Hypothalamus (tissue), 51 donors: ENCODE measurements around the gene SLC6A1.
A peak's percentile ranks its signal among the peaks of the same experiment; 100 is the strongest.

Source experiments
- DNase-seq, 51 donors: peaks; one replicate each; lab custom pipeline; 2025; lab: John Stamatoyannopoulos, UW

SLC6A1 gene

DNA sequence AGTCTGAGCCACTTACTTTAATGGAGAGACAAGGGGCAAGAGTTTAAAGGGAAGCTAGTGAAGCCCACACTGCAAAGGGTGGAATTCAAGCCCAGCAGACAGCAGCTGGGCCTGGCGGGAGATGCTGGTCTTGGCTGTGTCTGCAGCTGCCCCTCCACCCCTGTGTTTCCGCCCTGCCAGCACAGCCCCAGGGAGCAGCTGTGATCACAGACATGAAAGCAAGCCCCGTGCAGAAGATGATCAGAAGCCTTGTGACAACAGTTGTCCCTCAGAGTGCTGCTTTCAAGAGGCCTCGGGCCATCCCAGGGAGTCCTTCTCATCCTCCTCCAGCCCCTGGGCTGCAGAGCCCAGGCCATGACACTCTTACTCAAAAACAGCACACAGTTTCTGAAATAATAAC, 24.1 kb upstream of the SLC6A1 start:
- DNase-seq = peak in 31 of 51 donors; percentile 9 to 74 (median 48)

DNA sequence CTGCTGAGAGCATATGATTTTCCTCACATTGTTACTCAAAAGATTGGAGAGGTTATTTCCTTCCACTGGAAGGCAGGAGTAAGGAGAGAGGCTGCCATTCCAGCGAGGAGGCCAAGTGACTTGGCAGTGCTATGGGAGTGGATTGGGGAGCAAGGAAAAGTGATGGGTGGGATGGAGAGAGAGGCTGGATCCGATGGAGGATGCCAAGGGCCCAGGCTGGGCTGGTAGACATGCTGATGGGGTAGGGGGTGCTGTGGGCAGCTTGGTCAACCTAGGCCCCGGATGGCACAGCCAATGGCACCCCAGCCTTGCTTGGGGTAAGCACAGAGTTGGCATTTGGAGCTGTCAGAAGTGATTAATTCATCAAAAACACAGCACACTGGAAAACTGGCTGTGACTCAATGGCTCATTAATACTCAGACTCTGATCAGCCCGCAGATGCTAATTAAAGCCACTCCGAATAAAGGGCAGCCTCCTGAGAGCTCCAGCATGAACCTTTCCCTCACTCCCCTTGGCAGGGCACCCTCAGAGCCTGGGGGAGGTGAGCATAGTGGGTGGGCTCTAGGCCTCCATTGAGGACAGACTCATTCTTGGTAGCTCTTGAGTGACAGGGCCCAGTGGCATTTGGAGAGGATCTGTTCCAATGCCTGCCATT, 22.1 kb upstream of the SLC6A1 start:
- DNase-seq = peak in 1 of 51 donors; percentile 20

DNA sequence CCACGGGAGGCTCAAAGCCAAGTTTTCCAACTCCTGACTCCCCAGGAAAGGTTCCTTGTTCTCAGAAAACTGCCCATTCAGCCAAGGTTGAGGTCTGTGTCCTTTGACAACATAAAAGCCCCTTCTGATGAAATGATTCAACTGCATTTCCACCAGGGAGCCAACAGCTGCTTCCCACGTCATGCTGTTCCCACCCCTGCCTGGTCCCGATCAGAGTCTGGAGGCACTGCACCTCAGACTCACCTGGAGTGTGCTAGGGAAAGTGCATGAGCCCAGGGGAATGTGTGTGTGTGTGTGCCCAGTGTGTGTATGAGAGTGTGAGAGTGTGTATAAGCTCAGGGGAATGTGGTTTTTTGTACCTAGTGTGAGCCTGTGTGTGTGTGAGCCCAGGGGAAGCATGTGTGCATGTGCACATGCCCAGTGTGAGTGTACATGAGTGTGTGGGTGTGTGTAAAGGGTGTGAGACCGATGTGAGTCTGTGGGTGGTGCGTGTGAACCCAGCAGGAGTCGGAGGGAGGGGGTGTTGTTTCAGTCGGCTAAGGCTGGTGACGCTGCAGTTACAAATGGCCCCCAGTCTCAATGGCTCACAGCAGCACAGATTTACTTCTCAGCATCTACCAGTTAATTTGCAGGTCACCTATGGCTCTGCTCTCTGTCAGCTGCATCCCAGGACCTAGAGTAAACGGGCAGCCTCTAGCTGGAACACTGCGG, 20.3 kb upstream of the SLC6A1 start:
- peak in 2 of 51 donors; percentile 39 to 51 for DNase-seq

DNA sequence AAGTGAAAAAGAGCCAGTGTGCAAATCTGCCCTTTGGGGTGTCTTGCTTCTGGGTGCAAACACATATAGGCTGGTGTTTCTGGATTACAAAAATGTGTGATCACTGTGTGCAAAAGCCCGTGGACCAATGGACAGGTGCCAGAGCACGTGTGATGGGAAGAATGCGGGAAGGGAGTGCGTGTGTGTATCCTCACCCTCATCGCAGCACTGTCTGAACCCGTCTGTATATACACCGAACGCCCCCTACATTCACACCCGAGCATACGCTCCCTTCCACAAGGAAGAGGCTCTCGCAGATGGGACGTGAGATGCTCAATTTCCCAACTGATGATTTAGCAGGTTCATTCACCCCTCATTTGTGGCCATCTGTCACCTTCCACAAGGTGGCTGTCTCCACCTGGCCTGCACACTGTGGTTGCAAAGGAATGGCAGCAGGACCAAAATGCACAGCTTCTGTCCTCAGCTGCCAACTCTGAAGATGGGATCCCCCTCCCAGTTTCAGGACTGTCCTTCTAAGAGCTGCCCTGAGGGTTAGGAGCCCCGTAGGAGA, 19.4 kb upstream of the SLC6A1 start:
- no peak for DNase-seq

DNA sequence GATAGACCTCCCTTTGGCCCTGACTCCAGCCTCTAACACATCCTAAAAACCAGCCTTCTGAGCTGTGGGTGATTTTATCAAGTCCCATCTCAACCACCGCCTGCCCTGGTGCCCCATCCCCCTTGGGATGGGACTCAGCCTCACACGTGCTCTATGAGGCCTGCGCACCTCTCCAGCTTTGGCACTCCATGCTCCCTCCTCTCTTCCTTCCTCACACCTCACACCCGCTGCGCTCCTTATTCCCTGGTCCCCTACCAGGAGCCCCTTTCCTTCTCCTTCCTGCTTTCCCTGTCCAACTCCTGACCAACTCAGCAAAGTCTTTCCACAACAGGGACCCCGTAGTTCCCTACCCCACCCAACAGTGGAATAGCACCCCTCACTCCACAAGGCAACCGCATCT, 18.4 kb upstream of the SLC6A1 start:
- DNase-seq = no peak

DNA sequence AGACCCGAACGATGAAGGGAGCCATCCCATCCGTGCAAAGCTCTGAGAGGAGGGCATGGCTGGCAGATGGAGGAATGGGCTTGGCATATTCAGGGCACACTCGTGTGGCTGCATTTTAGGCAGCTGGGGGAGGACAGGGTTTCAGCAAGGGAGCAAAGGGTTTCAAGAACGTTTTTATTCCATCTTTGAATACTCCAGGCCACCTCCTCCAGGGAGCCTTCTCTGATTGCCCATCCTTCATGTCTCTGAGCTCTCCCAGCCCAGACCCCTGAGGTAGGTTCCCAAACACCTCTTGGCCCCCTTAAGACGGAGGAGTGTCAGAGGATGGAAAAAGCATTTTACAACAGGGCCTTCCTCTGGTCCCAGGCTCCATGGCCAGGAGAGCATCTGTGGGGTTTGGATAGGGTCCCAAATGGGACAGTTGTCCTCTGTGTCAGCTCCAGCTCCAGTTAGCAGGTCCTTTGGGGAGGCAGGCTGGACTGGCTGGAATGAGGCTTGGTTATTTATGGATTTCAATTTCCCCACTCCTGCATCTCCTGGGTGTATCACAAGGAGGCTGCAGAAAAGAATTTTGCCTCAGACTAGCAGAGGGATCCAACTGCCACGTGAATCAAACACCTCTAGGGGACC, 17.7 kb upstream of the SLC6A1 start:
- peak in 2 of 51 donors; percentile 18 to 25 for DNase-seq

DNA sequence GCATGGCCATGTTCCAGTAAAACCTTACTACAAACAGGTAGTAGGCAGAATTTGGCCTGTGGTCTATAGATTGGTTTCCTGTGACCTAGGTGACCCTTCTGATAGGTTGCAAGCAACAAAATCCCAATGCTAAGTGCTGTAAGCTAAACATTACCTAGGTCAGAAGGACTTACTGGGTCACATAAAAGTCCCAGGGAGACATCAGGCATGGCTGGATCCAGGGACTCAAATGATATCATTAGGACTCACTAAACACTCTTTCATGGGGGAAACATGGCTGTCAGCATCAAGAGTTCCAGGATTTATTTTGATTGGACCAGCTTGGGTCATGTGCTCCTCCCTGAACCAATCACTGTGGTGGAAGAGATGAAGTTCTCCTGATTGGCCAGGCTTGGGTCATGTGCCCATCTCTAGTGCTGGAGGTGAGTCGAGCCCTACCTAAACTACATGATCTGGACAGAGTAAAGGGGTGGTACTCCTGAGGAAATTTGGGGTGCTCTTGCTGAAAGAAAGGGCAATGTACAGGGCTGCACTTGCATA, 16.8 kb upstream of the SLC6A1 start:
- DNase-seq = no peak

DNA sequence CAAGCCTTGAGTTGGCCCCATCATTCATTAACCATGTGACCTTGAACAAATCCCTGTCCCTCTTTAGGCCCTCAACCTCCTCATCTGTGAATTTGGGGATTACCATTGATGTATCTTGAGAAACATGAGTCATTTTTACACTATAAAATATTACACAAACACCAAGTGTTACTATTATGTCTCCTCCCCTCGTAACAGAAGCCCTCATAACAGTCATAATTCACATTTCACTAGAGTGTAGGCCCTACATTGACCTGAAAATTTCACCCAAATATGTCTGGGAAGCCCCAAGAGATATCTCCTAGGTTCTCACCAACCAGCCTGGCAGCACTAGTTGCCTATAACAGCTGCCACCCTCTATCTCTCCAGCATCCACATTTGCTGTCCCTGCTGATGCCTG, 15.8 kb upstream of the SLC6A1 start:
- no peak for DNase-seq

DNA sequence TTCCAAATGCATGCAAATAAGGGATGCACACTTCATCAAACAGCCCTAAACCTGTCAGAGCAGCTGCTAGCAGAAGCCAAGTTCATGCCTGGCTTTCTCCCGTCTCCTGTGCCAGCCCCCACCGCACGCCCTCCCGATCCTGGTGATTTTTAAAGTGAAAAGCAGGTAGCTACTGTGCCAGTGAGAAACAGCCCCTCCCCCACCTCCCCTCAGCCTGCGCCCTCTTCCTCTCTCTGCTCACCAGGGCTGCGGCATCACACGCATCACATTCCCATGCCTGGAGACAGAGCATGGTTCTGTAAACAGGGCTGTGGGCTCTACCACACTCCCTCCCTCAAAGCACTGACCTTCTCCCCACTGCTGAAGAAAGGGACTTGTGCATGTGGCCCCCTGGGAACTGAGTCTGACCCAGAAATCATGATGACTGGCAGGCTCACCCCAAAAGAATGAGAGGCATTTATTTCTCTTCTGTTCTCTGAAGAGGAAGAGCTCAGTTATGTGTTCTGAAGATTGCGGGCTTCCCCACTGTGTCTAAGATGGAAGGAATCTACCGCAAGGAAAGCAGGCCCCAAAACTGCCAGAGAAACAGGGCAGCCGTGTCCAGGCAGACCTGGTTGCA, 14.5 kb upstream of the SLC6A1 start:
- DNase-seq = peak in 5 of 51 donors; percentile 15 to 66 (median 23)

DNA sequence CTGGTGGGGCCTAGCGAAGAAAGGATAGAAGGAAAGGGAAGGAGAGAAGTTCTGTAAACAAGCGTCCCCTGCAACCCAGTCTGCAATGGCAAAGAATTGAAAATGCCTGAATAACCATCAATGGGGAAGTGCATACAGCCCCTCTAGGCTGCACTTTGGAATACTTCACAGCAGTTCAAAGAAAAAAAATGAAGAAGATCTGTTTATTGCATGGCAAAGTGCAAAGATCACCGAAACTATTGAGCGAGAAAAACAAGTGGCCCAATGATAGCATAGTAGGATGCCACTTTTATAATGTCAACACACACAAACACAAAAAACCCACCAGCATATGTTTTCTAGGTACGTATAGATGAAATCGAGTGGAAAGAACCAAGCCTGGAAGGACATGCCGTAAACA, 13.6 kb upstream of the SLC6A1 start:
- no peak for DNase-seq

DNA sequence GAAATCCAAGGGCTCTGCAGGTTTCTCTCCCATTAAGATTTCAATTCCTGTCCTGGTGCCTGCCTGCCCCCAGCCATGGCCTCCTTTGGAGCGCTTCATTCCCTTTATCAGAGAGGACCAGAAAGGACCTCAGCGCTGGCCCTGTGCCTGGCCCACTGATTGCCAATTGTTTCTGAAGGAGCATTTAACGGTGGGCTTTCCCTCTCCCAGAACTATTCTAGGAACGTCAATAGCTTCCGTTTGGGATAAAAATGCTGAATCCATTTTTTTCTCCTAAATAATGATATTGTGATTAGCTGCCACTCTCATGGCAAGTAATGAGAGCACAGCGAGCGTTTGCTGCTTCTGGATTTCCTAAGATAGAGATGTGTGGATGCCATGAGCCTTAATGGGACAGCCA, 12.2 kb upstream of the SLC6A1 start:
- no peak for DNase-seq

DNA sequence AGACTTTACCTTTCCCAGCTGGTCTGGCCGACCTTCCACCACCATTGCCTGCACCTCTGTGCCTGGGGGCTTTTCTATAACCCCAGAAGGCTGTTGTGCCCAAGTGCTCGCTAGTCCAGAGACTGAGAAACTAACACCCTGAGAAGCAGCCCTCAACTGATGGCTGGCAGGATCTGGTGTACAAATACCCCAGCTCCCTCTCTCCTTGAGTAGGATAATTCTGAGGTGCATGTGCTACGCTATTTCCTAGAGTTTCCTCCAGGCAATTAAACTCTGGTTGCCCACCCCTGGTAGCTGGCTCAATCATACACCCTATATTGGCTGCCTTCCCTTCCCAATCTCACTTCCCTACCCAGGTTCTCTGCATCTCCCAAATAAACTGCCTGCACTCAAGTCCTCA, 11.5 kb upstream of the SLC6A1 start:
- DNase-seq = no peak

DNA sequence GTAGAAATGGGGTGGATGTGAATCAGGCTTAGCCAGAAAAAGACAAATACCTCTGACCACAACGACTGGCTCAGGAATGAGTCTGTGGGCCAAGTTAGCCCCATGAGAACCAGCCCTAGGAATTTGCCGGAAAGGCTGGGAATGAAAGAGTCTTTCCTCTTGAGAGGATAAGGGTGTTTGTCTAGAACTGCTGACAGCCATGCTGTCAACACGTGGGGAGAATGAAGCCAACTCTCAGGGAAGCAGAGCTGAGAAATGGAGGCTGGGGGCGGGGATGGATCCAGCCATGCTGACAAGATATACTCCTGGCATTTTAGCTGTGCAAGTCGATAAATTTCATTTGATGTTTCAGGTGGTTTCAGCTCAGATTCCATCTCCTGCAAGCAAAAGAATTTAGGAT, 10.6 kb upstream of the SLC6A1 start:
- DNase-seq = no peak

DNA sequence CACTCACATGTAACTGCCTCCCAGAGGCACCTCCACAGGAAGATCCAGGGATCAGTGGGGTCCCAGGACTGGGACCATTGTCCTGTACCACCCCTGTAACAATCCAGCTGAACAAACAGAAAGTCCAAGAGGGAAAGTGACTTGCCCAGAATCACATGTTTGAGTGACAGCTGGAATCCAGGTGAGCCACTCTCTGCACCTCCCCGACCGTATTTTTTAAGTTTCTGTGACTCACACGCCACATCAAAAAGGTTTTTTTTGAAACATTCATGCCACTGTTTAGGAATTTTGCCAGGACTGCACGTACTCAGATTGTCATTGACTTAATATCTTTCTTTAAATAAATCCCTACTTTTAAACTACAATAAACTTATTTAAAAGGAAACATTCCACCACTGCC, 9.8 kb upstream of the SLC6A1 start:
- DNase-seq = peak in 1 of 51 donors; percentile 50

DNA sequence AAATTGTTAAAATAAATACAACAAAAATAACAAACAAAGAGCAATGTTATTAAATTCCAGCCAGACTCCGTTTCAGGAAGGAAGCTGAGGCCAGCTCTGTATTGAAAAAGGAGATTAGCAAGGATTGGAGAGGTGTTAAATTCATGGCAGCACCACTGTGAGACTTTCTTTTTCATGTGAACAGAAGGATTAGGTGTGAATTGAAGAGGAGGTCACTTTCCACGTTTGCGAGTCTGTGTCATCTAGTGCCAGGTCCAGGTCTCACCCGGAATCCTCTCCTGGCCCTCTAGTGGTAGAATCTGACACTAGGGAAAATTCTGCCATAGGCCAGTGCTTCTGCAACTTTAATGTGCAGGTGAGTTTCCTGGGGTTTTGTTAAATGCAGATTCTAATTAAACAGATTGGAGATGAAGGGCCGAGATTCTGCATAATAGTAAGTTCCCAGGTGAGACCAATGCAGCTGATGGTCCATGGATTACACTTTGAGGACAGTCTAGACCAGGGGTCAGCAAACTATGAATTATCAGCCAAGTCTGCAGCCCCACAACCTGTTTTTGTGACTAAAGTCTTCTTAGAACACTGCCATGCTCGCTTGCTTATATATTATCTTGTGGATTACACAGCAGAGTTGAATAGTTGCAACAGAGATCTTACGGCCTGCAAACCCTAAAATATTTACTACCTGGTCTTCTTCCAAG, 9.2 kb upstream of the SLC6A1 start:
- DNase-seq = peak in 19 of 51 donors; percentile 7 to 75 (median 36)

DNA sequence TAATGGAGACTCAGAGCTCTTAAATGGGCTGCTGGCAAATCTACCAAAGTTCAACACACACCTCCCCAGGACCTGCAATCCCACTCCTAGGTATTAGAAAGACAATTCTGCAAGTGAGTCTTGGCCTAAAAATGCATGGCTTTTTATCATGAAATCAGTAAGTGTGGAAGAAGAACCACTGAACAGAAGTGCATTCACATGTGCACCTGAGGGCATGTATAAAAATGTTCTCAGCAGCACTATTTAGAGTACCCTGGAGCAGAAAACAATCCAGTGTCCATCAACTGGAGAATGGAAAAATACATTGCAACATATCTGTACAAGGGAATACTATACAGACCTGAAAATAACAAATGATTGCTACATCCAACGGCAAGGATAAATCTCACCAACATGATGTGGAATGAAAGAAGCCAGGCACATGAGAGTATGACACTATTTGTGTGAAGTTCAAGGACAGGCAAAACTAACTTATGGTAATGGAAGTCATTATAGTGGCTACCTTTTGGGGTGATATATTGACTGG, 8.1 kb upstream of the SLC6A1 start:
- DNase-seq = no peak

DNA sequence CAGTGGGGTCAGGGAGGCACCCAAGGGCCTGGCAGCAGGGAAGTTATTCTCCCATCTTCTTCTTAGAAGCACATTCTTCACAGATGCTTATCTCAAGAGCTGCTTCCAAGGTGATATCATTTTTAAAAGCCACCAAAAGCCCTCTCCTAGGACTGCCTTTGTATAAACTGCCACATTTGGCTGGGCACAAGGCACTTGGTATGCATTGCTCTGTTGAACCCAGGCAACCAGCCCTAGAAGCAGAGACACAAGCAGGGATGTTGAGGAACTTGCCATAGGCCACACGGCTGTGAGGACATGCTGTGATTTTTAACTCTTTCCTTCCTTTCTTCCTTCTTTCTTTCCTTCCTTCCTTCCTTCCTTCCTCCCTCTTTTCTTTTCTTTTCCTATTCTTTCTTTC, 7.4 kb upstream of the SLC6A1 start:
- DNase-seq = no peak

DNA sequence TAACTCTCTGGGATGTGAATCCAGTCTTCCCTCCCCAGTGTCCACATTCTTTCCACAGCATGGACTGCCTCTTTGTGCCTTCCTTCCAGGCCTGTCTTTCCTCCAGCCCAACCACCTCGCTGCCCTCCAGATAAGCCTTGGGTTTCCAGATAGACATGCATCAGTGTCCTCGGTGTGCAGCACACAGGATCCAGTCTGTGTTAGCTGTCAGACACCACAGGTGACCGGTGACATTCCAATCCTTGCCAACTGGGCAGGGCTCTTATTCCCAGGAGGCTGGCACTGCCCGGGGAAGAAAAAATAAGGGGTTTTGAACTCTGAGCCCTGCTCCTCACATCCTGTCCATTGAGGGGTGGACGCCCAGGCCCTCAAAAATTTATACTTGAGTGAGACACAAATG, 6.0 kb upstream of the SLC6A1 start:
- DNase-seq = no peak

DNA sequence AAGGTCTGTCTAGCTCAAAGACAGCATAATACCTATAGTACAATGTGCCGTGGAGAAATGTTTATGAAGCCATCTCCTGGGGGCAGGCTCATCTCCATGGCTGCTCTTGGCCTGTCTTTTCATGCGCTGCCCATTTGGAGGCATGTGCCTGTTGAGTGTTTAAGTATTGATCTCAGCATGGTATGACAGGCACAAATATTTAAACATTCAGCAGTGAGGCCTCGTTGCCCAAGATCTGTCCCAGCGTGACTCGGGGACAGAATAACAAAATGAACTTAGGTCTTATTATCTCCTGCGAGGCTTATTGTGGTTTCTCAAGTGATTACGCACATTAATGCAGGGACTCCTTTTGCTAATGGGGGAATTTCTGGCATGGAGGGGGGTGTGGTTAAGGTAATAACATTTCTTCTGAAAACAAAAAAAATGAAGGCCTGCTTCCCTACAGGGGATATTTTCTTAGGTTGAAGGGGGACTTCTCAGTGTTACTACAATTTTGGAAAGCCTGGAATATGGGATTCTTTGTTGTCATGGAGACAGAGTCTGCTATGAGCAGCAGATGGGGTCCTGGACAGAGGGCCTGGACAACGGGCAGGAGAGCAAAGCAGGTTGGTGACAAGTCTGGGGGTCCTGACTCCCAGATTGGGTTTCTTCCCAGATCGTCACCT, 4.4 kb upstream of the SLC6A1 start:
- DNase-seq = no peak
